Activated CD4-positive, alpha-beta memory T cell treated with anti-CD3 and anti-CD28 coated beads, Interleukin-2, amount 10 ng/mL, durations not matched to agents 7 days and 5 days (primary cell): ENCODE data around the gene IER3. TPM values are rescaled to one million over a fixed set of nuclear protein-coding genes. Genes with fewer than 3 reads are reported as not detected.
A peak's percentile ranks its signal among the peaks of the same experiment; 100 is the strongest.
"Not testable (repeated sequence)": the region's sequence is repeated elsewhere in the genome, so short reads cannot be mapped to it uniquely, and the experiment has no call there.

Source experiments
- CTCF ChIA-PET: fragments of 350-600 bp; sonication (Branson Sonifier 250); formaldehyde crosslinking; loops from one replicate; lab custom pipeline; 2021; ENCODE audit warnings: antibody characterized with exemption, inconsistent platforms; lab: Charles Lee
- POLR2A ChIA-PET: fragments of 350-600 bp; sonication (Branson Sonifier 250); formaldehyde crosslinking; loops from one replicate; lab custom pipeline; 2021; ENCODE audit warnings: antibody characterized with exemption; lab: Charles Lee
- DNase-seq: peaks from one replicate; pipeline ENCODE4 v3.0.0-alpha.2; 2020
- H3K27ac Mint-ChIP-seq: one replicate; pipeline ENCODE4 v1.8.0; 2021; ENCODE audit warnings: mild to moderate bottlenecking, mixed read lengths
- H3K27me3 Mint-ChIP-seq: one replicate; pipeline ENCODE4 v1.8.0; 2021; ENCODE audit warnings: mixed read lengths
- H3K36me3 Mint-ChIP-seq: one replicate; pipeline ENCODE4 v1.8.0; 2021; ENCODE audit warnings: low read depth, mixed read lengths
- H3K4me1 Mint-ChIP-seq: one replicate; pipeline ENCODE4 v1.8.0; 2021; ENCODE audit warnings: mixed read lengths
- H3K4me3 Mint-ChIP-seq: one replicate; pipeline ENCODE4 v1.8.0; 2021; ENCODE audit warnings: mild to moderate bottlenecking, mixed read lengths
- H3K9me3 Mint-ChIP-seq: one replicate; pipeline ENCODE4 v1.8.0; 2021; ENCODE audit warnings: mixed read lengths
- total RNA-seq, 2 experiments: library from RNA; stranded (reverse); gene quantifications; one replicate each; pipeline ENCODE4 v1.2.3, GENCODE V29; 2021

The IER3 gene
- total RNA-seq, 2 experiments from 2014 or later, result 11.2 to 13.1 TPM

- peak overlapping the region; percentile 48 for H3K27ac Mint-ChIP-seq
- peaks cover 41% of the 10 kb centered on the region for H3K4me1 Mint-ChIP-seq
- ChIA-PET CTCF (interaction anchor here (25.8 kb wide), 1 partner anchor 47 kb away, joined by 626 read pairs; the partner anchor contains the start of gene DHX16), POLR2A (interaction anchor here (0.7 to 16.4 kb wide), 9 partner anchors 8 to 110 kb away, joined by 3 to 561 read pairs (median 8); partner anchors contain the start of genes DHX16 and MDC1)
- no peaks in the 10 kb centered on the region for H3K9me3 Mint-ChIP-seq
- DNase-seq, result no peak
- peak overlapping the region; percentile 33 for H3K4me3 Mint-ChIP-seq
- H3K36me3 Mint-ChIP-seq, result peaks cover 76% of the 10 kb centered on the region
- H3K27me3 Mint-ChIP-seq, result no peaks in the 10 kb centered on the region
Measured at GRCh38 chr6:30724906-30725667, 19.3 kb downstream of the IER3 start.

GRCh38 chr6:30723843-30724741, 20.3 kb downstream of the IER3 start:
- H3K4me1 Mint-ChIP-seq, result peaks cover 46% of the 10 kb centered on the region
- H3K4me3 Mint-ChIP-seq, result peak overlapping the region; percentile 84
- H3K9me3 Mint-ChIP-seq, H3K27me3 Mint-ChIP-seq, DNase-seq: not testable (repeated sequence)
- H3K36me3 Mint-ChIP-seq, result peaks cover 73% of the 10 kb centered on the region
- CTCF ChIA-PET, result interaction anchor here (1.0 to 25.8 kb wide), 5 partner anchors 36 to 241 kb away, joined by 3 to 626 read pairs (median 20); partner anchors contain the start of gene DHX16
- peak overlapping the region; percentile 71 for H3K27ac Mint-ChIP-seq
- POLR2A ChIA-PET, result interaction anchor here (0.7 to 16.4 kb wide), 9 partner anchors 11 to 109 kb away, joined by 3 to 561 read pairs (median 16); partner anchors contain the start of genes DHX16 and NRM

- not testable (repeated sequence) for DNase-seq, H3K9me3 Mint-ChIP-seq, H3K27me3 Mint-ChIP-seq
- H3K36me3 Mint-ChIP-seq, result peaks cover 73% of the 10 kb centered on the region
- peak overlapping the region; percentile 84 for H3K4me3 Mint-ChIP-seq
- peaks cover 53% of the 10 kb centered on the region for H3K4me1 Mint-ChIP-seq
- ChIA-PET CTCF (interaction anchor here (0.6 to 25.8 kb wide), 18 partner anchors 8 to 240 kb away, joined by 3 to 626 read pairs (median 8); partner anchors contain the start of genes ATAT1, C6orf136, DHX16 and FLOT1), POLR2A (interaction anchor here (0.6 to 16.4 kb wide), 13 partner anchors 8 to 190 kb away, joined by 3 to 561 read pairs (median 29); partner anchors contain the start of genes DHX16, MRPS18B, NRM and PPP1R10)
- H3K27ac Mint-ChIP-seq, result peak overlapping the region; percentile 99
Measured at GRCh38 chr6:30723159-30723842, 21.0 kb downstream of the IER3 start.

GRCh38 chr6:30722280-30723112, 21.9 kb downstream of the IER3 start:
- peaks cover 69% of the 10 kb centered on the region for H3K36me3 Mint-ChIP-seq
- peak; percentile 86 for DNase-seq
- no peaks in the 10 kb centered on the region for H3K9me3 Mint-ChIP-seq
- ChIA-PET POLR2A (interaction anchor here (0.6 to 16.4 kb wide), 19 partner anchors 8 to 229 kb away, joined by 3 to 561 read pairs (median 6); partner anchors contain the start of genes DHX16, IER3, MRPS18B and NRM), CTCF (interaction anchor here (0.6 to 25.8 kb wide), 23 partner anchors 9 to 243 kb away, joined by 3 to 626 read pairs (median 5); partner anchors contain the start of genes ATAT1, C6orf136, DHX16 and FLOT1)
- H3K4me1 Mint-ChIP-seq, result peaks cover 55% of the 10 kb centered on the region
- H3K27ac Mint-ChIP-seq, result peak overlapping the region; percentile 99
- peak overlapping the region; percentile 84 for H3K4me3 Mint-ChIP-seq
- H3K27me3 Mint-ChIP-seq, result no peaks in the 10 kb centered on the region

GRCh38 chr6:30722025-30722279, 22.4 kb downstream of the IER3 start:
- CTCF ChIA-PET, result interaction anchor here (0.9 to 25.8 kb wide), 19 partner anchors 9 to 242 kb away, joined by 3 to 626 read pairs (median 8); partner anchors contain the start of genes C6orf136, DHX16, FLOT1 and MRPS18B
- Mint-ChIP-seq H3K36me3 (peaks cover 67% of the 10 kb centered on the region), H3K27ac (peak overlapping the region; percentile 99), H3K4me3 (peak overlapping the region; percentile 84), H3K4me1 (peaks cover 57% of the 10 kb centered on the region)
- POLR2A ChIA-PET, result interaction anchor here (1.0 to 16.4 kb wide), 16 partner anchors 9 to 228 kb away, joined by 3 to 561 read pairs (median 16); partner anchors contain the start of genes DHX16, IER3, MRPS18B and NRM
- H3K27me3 Mint-ChIP-seq, H3K9me3 Mint-ChIP-seq, DNase-seq: not testable (repeated sequence)

GRCh38 chr6:30721198-30722024, 22.9 kb downstream of the IER3 start:
- Mint-ChIP-seq H3K36me3 (peaks cover 69% of the 10 kb centered on the region), H3K4me1 (peaks cover 60% of the 10 kb centered on the region), H3K27me3 (no peaks in the 10 kb centered on the region), H3K9me3 (peaks cover 2% of the 10 kb centered on the region), H3K4me3 (peak overlapping the region; percentile 84), H3K27ac (peak overlapping the region; percentile 99)
- DNase-seq, result peak; percentile 94
- ChIA-PET POLR2A (interaction anchor here (0.5 to 16.4 kb wide), 28 partner anchors 9 to 821 kb away, joined by 3 to 561 read pairs (median 4); partner anchors contain the start of genes ABCF1, DDX39B, DHX16 and FLOT1), CTCF (interaction anchor here (0.9 to 25.8 kb wide), 19 partner anchors 9 to 242 kb away, joined by 3 to 626 read pairs (median 8); partner anchors contain the start of genes C6orf136, DHX16, FLOT1 and MRPS18B)

- peaks cover 64% of the 10 kb centered on the region for H3K4me1 Mint-ChIP-seq
Measured at GRCh38 chr6:30720738-30721197, 23.6 kb downstream of the IER3 start.

GRCh38 chr6:30719791-30720737, 24.3 kb downstream of the IER3 start, which contains the start of gene TUBB:
TUBB (plus strand) TSS chr6:30720352; CDS start chr6:30720507, 155 bp downstream.
- DNase-seq, result peak; percentile 97
- peak within 1 kb of the TSS; percentile 99 for H3K27ac Mint-ChIP-seq
- H3K9me3 Mint-ChIP-seq, result peaks cover 2% of the 10 kb centered on the region
- H3K36me3 Mint-ChIP-seq, result peaks cover 70% of the 10 kb centered on the region
- H3K4me1 Mint-ChIP-seq, result peaks cover 64% of the 10 kb centered on the region
- peak within 1 kb of the TSS; percentile 84 for H3K4me3 Mint-ChIP-seq
- H3K27me3 Mint-ChIP-seq, result no peaks in the 10 kb centered on the region
- ChIA-PET POLR2A (interaction anchor here (0.8 to 16.4 kb wide), 24 partner anchors 8 to 822 kb away, joined by 3 to 561 read pairs (median 6); partner anchors contain the start of genes ABCF1, DDX39B, DHX16 and FLOT1), CTCF (interaction anchor here (1.1 to 25.8 kb wide), 5 partner anchors 11 to 104 kb away, joined by 4 to 626 read pairs (median 22); partner anchors contain the start of gene DHX16)

More at GRCh38 chr6:30720738-30721197, 23.6 kb downstream of the IER3 start:
- DNase-seq, result peak; percentile 74
- Mint-ChIP-seq H3K9me3 (peaks cover 2% of the 10 kb centered on the region), H3K36me3 (peaks cover 70% of the 10 kb centered on the region), H3K27me3 (no peaks in the 10 kb centered on the region), H3K27ac (peak overlapping the region; percentile 99), H3K4me3 (peak overlapping the region; percentile 84)
- ChIA-PET CTCF (interaction anchor here (1.1 to 25.8 kb wide), 8 partner anchors 8 to 238 kb away, joined by 4 to 626 read pairs (median 17); partner anchors contain the start of gene DHX16), POLR2A (interaction anchor here (0.5 to 16.4 kb wide), 24 partner anchors 9 to 821 kb away, joined by 3 to 561 read pairs (median 5); partner anchors contain the start of genes ABCF1, DDX39B, DHX16 and FLOT1)

GRCh38 chr6:30719356-30719755, 25.0 kb downstream of the IER3 start:
- Mint-ChIP-seq H3K4me1 (peaks cover 63% of the 10 kb centered on the region), H3K36me3 (peaks cover 70% of the 10 kb centered on the region), H3K27me3 (no peaks in the 10 kb centered on the region), H3K9me3 (peaks cover 2% of the 10 kb centered on the region), H3K27ac (peak overlapping the region; percentile 99), H3K4me3 (peak overlapping the region; percentile 84)
- no peak for DNase-seq
- ChIA-PET POLR2A (interaction anchor here (1.7 to 16.4 kb wide), 12 partner anchors 9 to 393 kb away, joined by 5 to 561 read pairs (median 27); partner anchors contain the start of genes ABCF1, DHX16, MRPS18B and NRM), CTCF (interaction anchor here (0.8 to 25.8 kb wide), 4 partner anchors 11 to 174 kb away, joined by 3 to 626 read pairs (median 14); partner anchors contain the start of gene DHX16)
